HCT116 (cell line): Measurements from ENCODE around the gene MIA3. TPM values are rescaled to one million over a fixed set of nuclear protein-coding genes. Genes with fewer than 3 reads are reported as not detected.

Experiments
- ATAC-seq: fragments of 200-7000 bp; cut with Tn5 transposase; 2 replicates; pipeline ENCODE4 v1.9.1; 2020; ENCODE audit warnings: mild to moderate bottlenecking, moderate library complexity
- BruUV-seq: library from RNA; stranded (reverse); fragments of 400-500 nt; replicated peaks from 2 replicates; lab custom pipeline; 2021; lab: Mats Ljungman, UMichigan
- CTCF ChIA-PET: fragments of 300-600 bp; sonication (Branson Sonifier 250); formaldehyde crosslinking; loops from one replicate; lab custom pipeline; 2021; ENCODE audit warnings: antibody characterized with exemption; lab: Charles Lee
- POLR2A ChIA-PET: fragments of 300-600, 350-600 bp; sonication (Branson Sonifier 250); formaldehyde crosslinking; loops from one replicate; lab custom pipeline; 2021; ENCODE audit warnings: antibody characterized with exemption; lab: Charles Lee
- RAD21 ChIA-PET, 2 experiments: fragments of 300-600 bp; sonication (Branson Sonifier 250); formaldehyde crosslinking; loops; one replicate each; lab custom pipeline; 2023; ENCODE audit warnings: low total read pairs in 2 of 2; ENCODE audit not compliant: uncharacterized antibody in 2 of 2, unreplicated experiment in 2 of 2, low non-redundant PET in 1 of 2; lab: Charles Lee
- DNase-seq: peaks from one replicate; pipeline ENCODE4 v3.0.0-alpha.2; 2010; ENCODE audit warnings: low read depth, low spot score
- H2AFZ ChIP-seq: fragments of 200-600 bp; shearing (Covaris generic), sonication (generic); 2 replicates; pipeline ENCODE4 v1.6.1; 2017; ENCODE audit warnings: low read depth, mixed run types, mixed read lengths, antibody characterized with exemption, low read length; ENCODE audit not compliant: poor library complexity, severe bottlenecking
- H3K27ac ChIP-seq: 2 replicates; pipeline ENCODE4 v1.5.1; 2012; ENCODE audit warnings: low read depth, low read length
- H3K27me3 ChIP-seq: fragments of 200-600 bp; sonication (generic); 2 replicates; pipeline ENCODE4 v1.6.1; 2016; ENCODE audit warnings: mixed run types, low read length, mixed read lengths; ENCODE audit not compliant: insufficient read depth
- H3K36me3 ChIP-seq, 2 experiments: fragments of 200-500 bp in 1 of 2; fragments of 200-600 bp in 1 of 2; sonication (Bioruptor generic) in 1 of 2; sonication (generic) in 1 of 2; 2 replicates each; pipeline versions ENCODE4 v1.5.1 to v1.6.1; 2014 to 2016; ENCODE audit warnings: low read length in 2 of 2, inconsistent platforms in 1 of 2, mixed read lengths in 1 of 2, mixed run types in 1 of 2; ENCODE audit not compliant: insufficient read depth in 2 of 2, control insufficient read depth in 1 of 2
- H3K4me1 ChIP-seq, 2 experiments: fragments of 200-600 bp in 1 of 2; sonication (generic) in 1 of 2; 2 replicates each; pipeline versions ENCODE4 v1.5.1 to v1.6.1; 2012 to 2017; ENCODE audit warnings: low read length in 2 of 2, inconsistent platforms in 1 of 2, mild to moderate bottlenecking in 1 of 2, mixed read lengths in 1 of 2, mixed run types in 1 of 2, moderate library complexity in 1 of 2; ENCODE audit not compliant: insufficient read depth in 2 of 2, control insufficient read depth in 1 of 2
- H3K4me2 ChIP-seq: fragments of 200-600 bp; sonication (generic); 2 replicates; pipeline ENCODE4 v1.6.1; 2017; ENCODE audit warnings: mixed run types, low read length, mixed read lengths
- H3K4me3 ChIP-seq, 2 experiments: fragments of 200-600 bp in 1 of 2; sonication (generic) in 1 of 2; replicated peaks in 1 of 2; 2 replicates each; pipeline ENCODE4 v1.5.1; 2011 to 2016; ENCODE audit warnings: low read length in 2 of 2, control low read depth in 1 of 2, low read depth in 1 of 2, mild to moderate bottlenecking in 1 of 2, mixed read lengths in 1 of 2, mixed run types in 1 of 2
- H3K79me2 ChIP-seq: fragments of 200-600 bp; sonication (generic); 2 replicates; pipeline ENCODE4 v1.6.1; 2017; ENCODE audit warnings: mild to moderate bottlenecking, mixed run types, low read length, moderate library complexity, mixed read lengths; ENCODE audit not compliant: insufficient read depth
- H3K9ac ChIP-seq: fragments of 200-600 bp; sonication (generic); 2 replicates; pipeline ENCODE4 v1.6.1; 2016; ENCODE audit warnings: low read length, mixed read lengths
- H3K9me2 ChIP-seq: fragments of 200-600 bp; sonication (generic), shearing (Covaris generic); 2 replicates; pipeline ENCODE4 v1.6.1; 2017; ENCODE audit warnings: mixed run types, mild to moderate bottlenecking, moderate library complexity; ENCODE audit not compliant: insufficient read depth
- H3K9me3 ChIP-seq, 2 experiments: fragments of 200-500 bp in 1 of 2; fragments of 200-600 bp in 1 of 2; sonication (Bioruptor generic) in 1 of 2; sonication (generic) in 1 of 2; 2 replicates each; pipeline ENCODE4 v1.6.1; 2014 to 2017; ENCODE audit warnings: low read length in 2 of 2, mixed read lengths in 2 of 2, inconsistent platforms in 1 of 2, low read depth in 1 of 2, mild to moderate bottlenecking in 1 of 2, mixed run types in 1 of 2, moderate library complexity in 1 of 2; ENCODE audit not compliant: control insufficient read depth in 1 of 2, insufficient read depth in 1 of 2
- H4K20me1 ChIP-seq: fragments of 200-600 bp; sonication (generic), shearing (Covaris generic); 2 replicates; pipeline ENCODE4 v1.6.1; 2017; ENCODE audit warnings: mixed run types, mild to moderate bottlenecking, moderate library complexity; ENCODE audit not compliant: insufficient read depth
- CBX3 ChIP-seq: IDR thresholded peaks from 2 replicates; pipeline ENCODE4 v1.6.1; 2012; ENCODE audit warnings: low read depth
- CEBPB ChIP-seq: IDR thresholded peaks from 2 replicates; pipeline ENCODE4 v1.6.1; 2012; ENCODE audit warnings: low read depth
- CTCF ChIP-seq, 3 experiments: fragments of 200-600 bp in 1 of 3; sonication (generic) in 1 of 3; IDR thresholded peaks in 2 of 3; conservative IDR thresholded peaks in 1 of 3; 2 replicates each; pipeline ENCODE4 v1.5.1; 2012 to 2017; ENCODE audit warnings: low read depth in 2 of 3, low read length in 2 of 3, antibody characterized with exemption in 1 of 3, borderline replicate concordance in 1 of 3, control low read depth in 1 of 3, mild to moderate bottlenecking in 1 of 3, mixed read lengths in 1 of 3, mixed run types in 1 of 3, moderate library complexity in 1 of 3; ENCODE audit not compliant: insufficient read depth in 1 of 3
- ELF1 ChIP-seq: IDR thresholded peaks from 2 replicates; pipeline ENCODE4 v1.6.1; 2012; ENCODE audit warnings: low read depth, borderline replicate concordance
- EZH2 ChIP-seq: fragments of 200-600 bp; sonication (generic); IDR thresholded peaks from 2 replicates; pipeline ENCODE4 v1.6.1; 2017; ENCODE audit warnings: antibody characterized with exemption, mixed run types
- EZH2phosphoT487 ChIP-seq: fragments of 200-600 bp; IDR thresholded peaks from 2 replicates; pipeline ENCODE4 v1.6.1; 2018; ENCODE audit warnings: antibody characterized with exemption, borderline replicate concordance
- FOSL1 ChIP-seq: IDR thresholded peaks from 2 replicates; pipeline ENCODE4 v1.6.1; 2012; ENCODE audit warnings: low read depth
- JUND ChIP-seq: IDR thresholded peaks from 2 replicates; pipeline ENCODE4 v1.6.1; 2012
- MAX ChIP-seq: IDR thresholded peaks from 2 replicates; pipeline ENCODE4 v1.6.1; 2012
- POLR2A ChIP-seq: IDR thresholded peaks from 2 replicates; pipeline ENCODE4 v1.7.0; 2011; ENCODE audit warnings: borderline replicate concordance; ENCODE audit not compliant: insufficient read depth, insufficient read length; ENCODE audit errors: extremely low read depth
- RAD21 ChIP-seq: IDR thresholded peaks from 2 replicates; pipeline ENCODE4 v1.6.1; 2012; ENCODE audit warnings: low read depth, mild to moderate bottlenecking
- REST ChIP-seq: IDR thresholded peaks from 2 replicates; pipeline ENCODE4 v1.6.1; 2012; ENCODE audit warnings: low read depth
- SIN3A ChIP-seq: IDR thresholded peaks from 2 replicates; pipeline ENCODE4 v1.6.1; 2012; ENCODE audit warnings: low read depth
- SRF ChIP-seq: IDR thresholded peaks from 2 replicates; pipeline ENCODE4 v1.6.1; 2012; ENCODE audit warnings: low read depth
- YY1 ChIP-seq: IDR thresholded peaks from 2 replicates; pipeline ENCODE4 v1.6.1; 2011; ENCODE audit warnings: low read length, low read depth, moderate library complexity, mild to moderate bottlenecking; ENCODE audit not compliant: insufficient replicate concordance; ENCODE audit errors: extremely low read depth
- ZBTB33 ChIP-seq: IDR thresholded peaks from 2 replicates; pipeline ENCODE4 v1.6.1; 2011; ENCODE audit warnings: mild to moderate bottlenecking, low read length, moderate library complexity; ENCODE audit not compliant: insufficient replicate concordance; ENCODE audit errors: extremely low read depth
- ZFX ChIP-seq: fragments of 450-650 bp; IDR thresholded peaks from 2 replicates; pipeline ENCODE4 v1.6.1; 2017
- ZNF274 ChIP-seq: fragments of 200-500 bp; sonication (Bioruptor generic); IDR thresholded peaks from 2 replicates; pipeline ENCODE4 v1.6.1; 2014; ENCODE audit warnings: mild to moderate bottlenecking, low read depth, low read length, inconsistent platforms
- intact Hi-C: fragments of 100-400 bp; cut with micrococcal nuclease; formaldehyde crosslinking; loops from 2 replicates; pipeline ENCODE4 v1.10.0; 2022
- total RNA-seq: library from RNA; stranded (reverse); gene quantifications from one replicate; pipeline ENCODE4 v1.2.1, GENCODE V29; 2021; ENCODE audit not compliant: unreplicated experiment

MIA3 gene
- total RNA-seq, 1 experiment from 2014 or later, result 62.7 TPM

GRCh38 chr1:222712253-222713090, 94.6 kb downstream of the MIA3 start, which contains the start of the genes AIDA and BROX:
Gene AIDA, minus strand, starts transcription at chr1:222712491. Its CDS starts 174 bp downstream, at chr1:222712317.
Gene BROX, plus strand, starts transcription at chr1:222712564. Its CDS starts 3,136 bp downstream, at chr1:222715700.
- no TSS peak for BruUV-seq
- intact Hi-C loops, result loop anchor here (1.0 to 5.0 kb wide), 2 partner anchors 70 to 247 kb away; no protein-coding TSS in a partner anchor
- peak within 1 kb of the TSS; percentile 73 to 96 for H3K4me3 ChIP-seq
- TF ChIP-seq ZNF274 (no peak), SIN3A (peak; percentile 57; the same call in 1 of the 2 replicates), ZFX (no peak), JUND (no peak), POLR2A (peak; percentile 52), CTCF (IDR thresholded peaks at IDR 0.05 in 2 of 3, conservative IDR thresholded peaks at IDR 0.05 in 1 of 3; ENCODE audit: borderline replicate concordance in 1 of 3, insufficient read depth in 1 of 3, low read depth in 2 of 3, low read length in 2 of 3) (no peak), EZH2 (no peak), ZBTB33 (no peak), FOSL1 (no peak), ELF1 (peak; percentile 100), RAD21 (no peak), SRF (no peak; the same call in 1 of the 2 replicates), MAX (peak; percentile 58), CEBPB (no peak; the same call in 1 of the 2 replicates), EZH2phosphoT487 (no peak), REST (no peak), YY1 (peak; percentile 98), CBX3 (no peak)

More at GRCh38 chr1:222712253-222713090, 94.6 kb downstream of the MIA3 start, which contains the start of the genes AIDA and BROX:
- H2AFZ ChIP-seq, result peak within 1 kb of the TSS; percentile 61
- RAD21 ChIA-PET, result interaction anchor here in 1 of 2 experiments (0.6 kb wide), 1 partner anchor 981 kb away, joined by 3 read pairs; no protein-coding TSS in a partner anchor
- POLR2A ChIA-PET, result interaction anchor here (1.0 to 1.2 kb wide), 2 partner anchors 68 to 247 kb away, joined by 3 to 4 read pairs; no protein-coding TSS in a partner anchor
- H4K20me1 ChIP-seq, result no peaks in the 10 kb centered on the region
- H3K36me3 ChIP-seq, result 0 out of 4 replicates have a peak, but pooled peaks cover 0 to 2% of the 10 kb centered on the region in 2 experiments
- DNase-seq (peak; percentile 69), ATAC-seq (peak; percentile 81)
- H3K9ac ChIP-seq, result peak within 1 kb of the TSS; percentile 75
- no peaks in the 10 kb centered on the region for H3K9me3 ChIP-seq
- H3K27me3 ChIP-seq, result no peaks in the 10 kb centered on the region
- peak within 1 kb of the TSS; percentile 91 for H3K27ac ChIP-seq
- peaks cover 57% of the 10 kb centered on the region for H3K79me2 ChIP-seq
- H3K4me2 ChIP-seq, result peak within 1 kb of the TSS; percentile 79
- peaks cover 0 to 12% of the 10 kb centered on the region in 2 experiments; a peak in 2 of 4 replicates for H3K4me1 ChIP-seq
- H3K9me2 ChIP-seq, result no peaks in the 10 kb centered on the region
- CTCF ChIA-PET, result no interaction called here
